HepG2 (cell line): ENCODE measurements around the gene PIRT. TPM values are rescaled to one million over a fixed set of nuclear protein-coding genes. Genes with fewer than 3 reads are reported as not detected.

Experiments used
- ATAC-seq: fragments of 200-7000 bp; cut with Tn5 transposase; 3 replicates; pipeline ENCODE4 v1.9.1; 2020; ENCODE audit warnings: mild to moderate bottlenecking, moderate library complexity
- BruUV-seq: library from RNA; stranded (reverse); fragments of 400-500 nt; replicated peaks from 2 replicates; lab custom pipeline; 2021; lab: Mats Ljungman, UMichigan
- CTCF ChIA-PET: fragments of 300-600 bp; formaldehyde crosslinking; extraction: SDS; loops from one replicate; lab custom pipeline; 2021; ENCODE audit warnings: low total read pairs, inconsistent platforms, low intra/inter-chr PET ratio; lab: Yijun Ruan, JAX
- POLR2A ChIA-PET: fragments of 350-600 bp; sonication (Branson Sonifier 250); formaldehyde crosslinking; loops from one replicate; lab custom pipeline; 2020; ENCODE audit warnings: antibody characterized with exemption, inconsistent platforms; lab: Yijun Ruan, JAX
- DNase-seq: peaks from one replicate; pipeline ENCODE4 v3.0.0-alpha.2; 2015; ENCODE audit warnings: low spot score
- FAIRE-seq: peaks from 3 replicates; lab custom pipeline; 2011; peaks lifted over from hg19 to GRCh38; lab: Jason Lieb, UNC
- H2AFZ ChIP-seq: one replicate; pipeline ENCODE4 v1.6.1; 2011; ENCODE audit warnings: low read length, inconsistent platforms
- H3K27ac ChIP-seq: fragments of 300-600 bp; 3 replicates; pipeline ENCODE4 v1.8.0; 2011; ENCODE audit warnings: mixed run types, mild to moderate bottlenecking, mixed read lengths, low read length, inconsistent platforms; ENCODE audit not compliant: insufficient read depth; ENCODE audit errors: extremely low read length
- H3K27me3 ChIP-seq, 2 experiments: fragments of 200-600 bp in 1 of 2; 2 replicates in 1 of 2; 3 replicates in 1 of 2; pipeline versions ENCODE4 v1.6.0 to v1.8.0; 2011; ENCODE audit warnings: low read length in 2 of 2, mild to moderate bottlenecking in 2 of 2, moderate library complexity in 2 of 2, inconsistent platforms in 1 of 2; ENCODE audit not compliant: insufficient read depth in 2 of 2, control insufficient read depth in 1 of 2
- H3K36me3 ChIP-seq, 2 experiments: fragments of 200-600 bp in 1 of 2; replicated peaks in 1 of 2; 2 replicates in 1 of 2; 3 replicates in 1 of 2; pipeline versions ENCODE4 v1.5.1 to v1.8.0; 2011; ENCODE audit warnings: low read length in 2 of 2, inconsistent platforms in 1 of 2; ENCODE audit not compliant: insufficient read depth in 2 of 2, control insufficient read depth in 1 of 2
- H3K4me1 ChIP-seq: 2 replicates; pipeline ENCODE4 v1.5.1; 2012; ENCODE audit warnings: low read length, inconsistent platforms; ENCODE audit not compliant: insufficient read depth
- H3K4me2 ChIP-seq: 2 replicates; pipeline ENCODE4 v1.6.0; 2011; ENCODE audit warnings: low read depth, low read length, inconsistent platforms
- H3K4me3 ChIP-seq, 3 experiments: fragments of 200-600 bp in 1 of 3; sonication (generic), shearing (Covaris generic) in 1 of 3; replicated peaks in 1 of 3; 2 replicates each; pipeline ENCODE4 v1.5.1; 2011 to 2016; ENCODE audit warnings: low read length in 3 of 3, inconsistent platforms in 2 of 3, low read depth in 2 of 3, mild to moderate bottlenecking in 2 of 3, control low read depth in 1 of 3, mixed read lengths in 1 of 3; ENCODE audit not compliant: insufficient read depth in 1 of 3
- H3K79me2 ChIP-seq: one replicate; pipeline ENCODE4 v1.6.1; 2011; ENCODE audit warnings: low read length, inconsistent platforms; ENCODE audit not compliant: insufficient read depth
- H3K9ac ChIP-seq: 2 replicates; pipeline ENCODE4 v1.6.0; 2011; ENCODE audit warnings: mild to moderate bottlenecking, low read depth, low read length, inconsistent platforms; ENCODE audit not compliant: insufficient read depth
- H3K9me3 ChIP-seq: 2 replicates; pipeline ENCODE4 v1.5.1; 2012; ENCODE audit warnings: mild to moderate bottlenecking, low read length
- H4K20me1 ChIP-seq: 2 replicates; pipeline ENCODE4 v1.6.0; 2011; ENCODE audit warnings: inconsistent platforms, mild to moderate bottlenecking, low read length, moderate library complexity; ENCODE audit not compliant: insufficient read depth
- CCAR2 ChIP-seq: fragments of 200-400 bp; formaldehyde crosslinking; optimal IDR thresholded peaks from 2 replicates; pipeline ENCODE3; 2018; ENCODE audit warnings: low read depth, mild to moderate bottlenecking, low read length, moderate library complexity
- DNMT1 ChIP-seq: sonication (generic); formaldehyde crosslinking; IDR thresholded peaks from 2 replicates; pipeline ENCODE4 v1.5.1; 2020; ENCODE audit warnings: mild to moderate bottlenecking, missing genetic modification reagents
- EP300 ChIP-seq, 3 experiments: sonication (generic) in 1 of 3; formaldehyde crosslinking in 1 of 3; IDR thresholded peaks; 2 replicates each; pipeline versions ENCODE4 v1.5.1 to v1.6.1; 2011 to 2020; ENCODE audit warnings: low read depth in 2 of 3, low read length in 2 of 3, borderline replicate concordance in 1 of 3, improper control_type of control experiment in 1 of 3, mild to moderate bottlenecking in 1 of 3, missing genetic modification reagents in 1 of 3, moderate library complexity in 1 of 3
- MAFF ChIP-seq: IDR thresholded peaks from 2 replicates; pipeline ENCODE4 v1.6.1; 2011; ENCODE audit warnings: low read depth, low read length, improper control_type of control experiment
- PCBP2 ChIP-seq: fragments of 200-400 bp; formaldehyde crosslinking; optimal IDR thresholded peaks from 2 replicates; pipeline ENCODE3; 2018; ENCODE audit warnings: low read length, low read depth; ENCODE audit not compliant: poor library complexity, severe bottlenecking
- RXRA ChIP-seq: sonication (generic); formaldehyde crosslinking; IDR thresholded peaks from 2 replicates; pipeline ENCODE4 v1.5.1; 2020; ENCODE audit warnings: missing genetic modification reagents
- SRSF1 ChIP-seq: fragments of 200-400 bp; formaldehyde crosslinking; optimal IDR thresholded peaks from 2 replicates; pipeline ENCODE3; 2017; ENCODE audit warnings: mild to moderate bottlenecking, low read depth, low read length, moderate library complexity
- SRSF4 ChIP-seq: fragments of 200-400 bp; formaldehyde crosslinking; IDR thresholded peaks from one replicate; pipeline ENCODE4 v1.6.1; 2018; ENCODE audit warnings: mild to moderate bottlenecking, low read depth, low read length, moderate library complexity; ENCODE audit not compliant: poor library complexity, severe bottlenecking
- ZNF607 ChIP-seq: sonication (generic); formaldehyde crosslinking; IDR thresholded peaks from 2 replicates; pipeline ENCODE4 v1.5.1; 2020; ENCODE audit warnings: missing genetic modification reagents, mild to moderate bottlenecking, borderline replicate concordance
- ZNF724P ChIP-seq: sonication (generic); formaldehyde crosslinking; IDR thresholded peaks from 2 replicates; pipeline ENCODE4 v1.8.0; 2022; ENCODE audit warnings: missing genetic modification reagents, borderline replicate concordance
- WGBS: methylation state at CpG from one replicate; pipeline ENCODE4 v1.1.6; 2017; ENCODE audit warnings: low lambda C conversion rate; 5-methylcytosine and 5-hydroxymethylcytosine counted together
- in situ Hi-C: cut with HindIII; loops from 2 replicates; pipeline ENCODE4 v1.10.0; 2017; ENCODE audit warnings: low pct_unique_long_range_greater_than_20kb; ENCODE audit not compliant: extremely low pct_ligation_motif_present
- intact Hi-C: fragments of 100-400 bp; cut with micrococcal nuclease; formaldehyde crosslinking; loops from one replicate; pipeline ENCODE4 v1.10.0; 2022; ENCODE audit not compliant: unreplicated experiment
- polyA plus RNA-seq, 8 experiments: library from polyadenylated mRNA; depleted of rRNA in 3 of 8; stranded (reverse) in 7 of 8; unstranded in 1 of 8; fragments of >200 nt; fragmentation: Illumina TruSeq in 4 of 8; extraction: Trizol in 4 of 8; gene quantifications; 2 replicates each; pipeline versions ENCODE4 v1.2.1 to v1.2.3, GENCODE V29; 2011 to 2016; ENCODE audit warnings: low read depth in 4 of 8, missing spikeins in 1 of 8, mixed read lengths in 1 of 8; ENCODE audit not compliant: insufficient read depth in 1 of 8
- total RNA-seq, 5 experiments: library from RNA; depleted of rRNA; stranded (reverse); fragments of >200 nt; fragmentation: Illumina TruSeq; extraction: Trizol; gene quantifications; 2 replicates each; pipeline ENCODE4 v1.2.3, GENCODE V29; 2016; ENCODE audit warnings: low read depth in 1 of 5

The PIRT gene
- total and polyA plus RNA-seq, 2 of the 13 experiments (the other 11 are each of a cell fraction or from before 2014, with no cell fraction given): not detected

GRCh38 chr17:10845388-10845751 lies 7.5 kb upstream of the PIRT start:
- H3K9ac ChIP-seq: no peak overlapping the region
- no peaks in the 10 kb centered on the region for H3K36me3 ChIP-seq
- H2AFZ ChIP-seq: no peak overlapping the region
- H4K20me1 ChIP-seq: no peaks in the 10 kb centered on the region
- H3K27me3 ChIP-seq: peaks cover 3 to 15% of the 10 kb centered on the region in 2 experiments; a peak in 2 of 5 replicates
- POLR2A ChIA-PET: no interaction called here
- CTCF ChIA-PET: interaction anchor here (1.0 to 3.3 kb wide), 5 partner anchors 73 to 214 kb away, joined by 4 to 43 read pairs (median 8); no protein-coding TSS in a partner anchor
- whole genome bisulfite sequencing: 26% methylated on average over 6 of the region's 6 CpGs
- peaks cover 10% of the 10 kb centered on the region for H3K4me1 ChIP-seq
- ATAC-seq (no peak), FAIRE-seq (no peak), DNase-seq (no peak)
- no peaks in the 10 kb centered on the region for H3K79me2 ChIP-seq
- BruUV-seq: no TSS peak
- intact Hi-C loops (loop anchor here (1.0 to 5.0 kb wide), 4 partner anchors 73 to 199 kb away; no protein-coding TSS in a partner anchor), in situ Hi-C loops (loop anchor here (5.0 kb wide), 2 partner anchors 108 to 198 kb away; no protein-coding TSS in a partner anchor)
- H3K27ac ChIP-seq: no peak overlapping the region
- H3K4me2 ChIP-seq: 0 out of 2 replicates have a peak overlapping the region, but pooled peaks have one; percentile 46
- H3K9me3 ChIP-seq: no peaks in the 10 kb centered on the region
- no peak overlapping the region for H3K4me3 ChIP-seq
- no peak for TF ChIP-seq RXRA (CRISPR knock-in tag)
- TF ChIP-seq SRSF4: no peak
- TF ChIP-seq ZNF724P (CRISPR knock-in tag): no peak
- TF ChIP-seq ZNF607 (CRISPR knock-in tag): no peak
- TF ChIP-seq MAFF: no peak
- no peak for TF ChIP-seq SRSF1
- TF ChIP-seq CCAR2: no peak
- TF ChIP-seq EP300 (IDR thresholded peaks at IDR 0.05; ENCODE audit: low read depth in 2 of 2, low read length in 2 of 2): no peak
- no peak for TF ChIP-seq EP300 (CRISPR knock-in tag; IDR thresholded peaks at IDR 0.05; ENCODE audit: borderline replicate concordance)
- no peak for TF ChIP-seq DNMT1 (CRISPR knock-in tag)
- no peak for TF ChIP-seq PCBP2
